ENCODE measurements around the gene ZNF646. TPM values are rescaled to one million over a fixed set of nuclear protein-coding genes. Genes with fewer than 3 reads are reported as not detected.

The ZNF646 gene
- total and polyA plus RNA-seq, 2 experiments from 2014 or later, result 7.1 to 32.6 TPM

DNA sequence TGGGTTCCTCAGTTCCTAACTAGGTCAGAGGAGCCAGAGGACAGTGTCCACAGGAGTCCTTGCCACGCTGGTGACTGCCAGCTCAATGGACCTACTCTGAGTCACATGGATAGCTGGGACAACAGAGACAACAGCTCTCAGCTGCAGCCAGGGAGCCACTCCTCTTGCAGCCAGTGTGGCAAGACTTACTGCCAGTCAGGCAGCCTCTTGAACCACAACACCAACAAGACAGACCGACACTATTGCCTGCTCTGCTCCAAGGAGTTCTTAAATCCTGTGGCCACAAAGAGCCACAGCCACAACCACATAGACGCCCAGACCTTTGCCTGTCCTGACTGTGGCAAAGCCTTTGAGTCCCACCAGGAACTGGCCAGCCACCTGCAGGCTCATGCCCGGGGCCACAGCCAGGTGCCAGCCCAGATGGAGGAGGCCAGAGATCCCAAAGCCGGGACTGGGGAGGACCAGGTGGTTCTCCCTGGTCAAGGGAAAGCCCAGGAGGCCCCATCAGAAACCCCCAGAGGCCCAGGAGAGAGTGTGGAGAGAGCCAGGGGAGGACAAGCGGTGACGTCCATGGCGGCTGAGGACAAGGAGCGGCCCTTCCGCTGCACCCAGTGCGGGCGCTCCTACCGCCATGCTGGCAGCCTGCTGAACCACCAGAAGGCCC is 6.7 kb downstream of the ZNF646 start:
- H3K4me3 ChIP-seq, result no peak overlapping the region
- no peak for DNase-seq (ENCODE audit: low read depth in 1 of 2, low spot score in 1 of 2)
- no peaks in the 10 kb centered on the region for H3K9me3 ChIP-seq (ENCODE audit: low read depth)
- H3K27ac ChIP-seq, result no peak overlapping the region
- H3K27me3 ChIP-seq, result no peaks in the 10 kb centered on the region
- H3K4me1 ChIP-seq (ENCODE audit: low read depth), result no peaks in the 10 kb centered on the region
- TF ChIP-seq, protein P1, sequence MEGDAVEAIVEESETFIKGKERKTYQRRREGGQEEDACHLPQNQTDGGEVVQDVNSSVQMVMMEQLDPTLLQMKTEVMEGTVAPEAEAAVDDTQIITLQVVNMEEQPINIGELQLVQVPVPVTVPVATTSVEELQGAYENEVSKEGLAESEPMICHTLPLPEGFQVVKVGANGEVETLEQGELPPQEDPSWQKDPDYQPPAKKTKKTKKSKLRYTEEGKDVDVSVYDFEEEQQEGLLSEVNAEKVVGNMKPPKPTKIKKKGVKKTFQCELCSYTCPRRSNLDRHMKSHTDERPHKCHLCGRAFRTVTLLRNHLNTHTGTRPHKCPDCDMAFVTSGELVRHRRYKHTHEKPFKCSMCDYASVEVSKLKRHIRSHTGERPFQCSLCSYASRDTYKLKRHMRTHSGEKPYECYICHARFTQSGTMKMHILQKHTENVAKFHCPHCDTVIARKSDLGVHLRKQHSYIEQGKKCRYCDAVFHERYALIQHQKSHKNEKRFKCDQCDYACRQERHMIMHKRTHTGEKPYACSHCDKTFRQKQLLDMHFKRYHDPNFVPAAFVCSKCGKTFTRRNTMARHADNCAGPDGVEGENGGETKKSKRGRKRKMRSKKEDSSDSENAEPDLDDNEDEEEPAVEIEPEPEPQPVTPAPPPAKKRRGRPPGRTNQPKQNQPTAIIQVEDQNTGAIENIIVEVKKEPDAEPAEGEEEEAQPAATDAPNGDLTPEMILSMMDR (IDR thresholded peaks at IDR 0.05; ENCODE audit: low read depth, low read length), result no peak
- peaks cover 25% of the 10 kb centered on the region for H3K36me3 ChIP-seq

DNA sequence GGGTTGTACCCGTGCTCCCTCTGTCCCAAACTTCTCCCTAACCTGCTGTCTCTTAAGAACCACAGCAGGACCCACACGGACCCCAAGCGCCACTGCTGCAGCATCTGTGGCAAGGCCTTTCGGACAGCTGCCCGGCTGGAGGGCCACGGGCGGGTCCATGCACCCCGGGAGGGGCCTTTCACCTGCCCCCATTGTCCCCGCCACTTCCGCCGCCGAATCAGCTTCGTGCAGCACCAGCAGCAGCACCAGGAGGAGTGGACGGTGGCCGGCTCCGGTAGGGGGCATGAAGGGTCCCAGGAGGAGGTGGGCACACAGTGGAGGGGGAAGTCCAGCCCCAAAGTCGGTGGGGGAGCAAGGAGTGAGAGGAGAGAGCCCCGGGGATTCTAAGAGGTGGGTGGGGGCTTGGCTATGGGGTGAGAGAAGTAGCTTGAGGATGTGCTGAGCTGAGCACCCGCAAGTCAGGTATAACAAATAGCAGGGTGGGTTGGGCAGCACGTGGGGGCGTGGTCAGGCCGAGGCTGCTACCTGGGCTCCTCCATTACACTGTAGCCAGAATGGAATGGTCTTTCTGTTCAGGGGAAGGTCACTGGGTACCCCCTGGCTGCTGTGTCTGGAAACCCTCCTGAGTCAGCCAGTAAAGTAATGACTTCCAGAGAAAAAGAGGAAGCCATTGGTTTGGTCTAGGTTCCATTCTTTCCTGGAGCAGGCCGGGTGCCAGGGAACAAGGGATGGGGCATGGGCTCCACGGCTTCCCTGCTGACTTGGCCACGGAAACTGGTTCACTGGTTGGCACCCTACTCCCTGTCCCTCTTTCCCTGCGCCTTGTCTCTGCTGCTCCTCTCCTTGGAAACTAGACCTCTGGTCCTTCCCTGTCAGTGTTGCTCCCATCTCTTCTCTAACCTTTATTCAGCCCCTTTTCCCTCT is 7.5 kb downstream of the ZNF646 start:
- H3K36me3 ChIP-seq, result peaks cover 25% of the 10 kb centered on the region
- TF ChIP-seq, protein P1 (IDR thresholded peaks at IDR 0.05; ENCODE audit: low read depth, low read length), result no peak
- no peaks in the 10 kb centered on the region for H3K4me1 ChIP-seq (ENCODE audit: low read depth)
- H3K4me3 ChIP-seq, result no peak overlapping the region
- no peaks in the 10 kb centered on the region for H3K9me3 ChIP-seq (ENCODE audit: low read depth)
- H3K27ac ChIP-seq, result no peak overlapping the region
- H3K27me3 ChIP-seq, result no peaks in the 10 kb centered on the region
- DNase-seq (ENCODE audit: low read depth in 1 of 2, low spot score in 1 of 2), result no peak

DNA sequence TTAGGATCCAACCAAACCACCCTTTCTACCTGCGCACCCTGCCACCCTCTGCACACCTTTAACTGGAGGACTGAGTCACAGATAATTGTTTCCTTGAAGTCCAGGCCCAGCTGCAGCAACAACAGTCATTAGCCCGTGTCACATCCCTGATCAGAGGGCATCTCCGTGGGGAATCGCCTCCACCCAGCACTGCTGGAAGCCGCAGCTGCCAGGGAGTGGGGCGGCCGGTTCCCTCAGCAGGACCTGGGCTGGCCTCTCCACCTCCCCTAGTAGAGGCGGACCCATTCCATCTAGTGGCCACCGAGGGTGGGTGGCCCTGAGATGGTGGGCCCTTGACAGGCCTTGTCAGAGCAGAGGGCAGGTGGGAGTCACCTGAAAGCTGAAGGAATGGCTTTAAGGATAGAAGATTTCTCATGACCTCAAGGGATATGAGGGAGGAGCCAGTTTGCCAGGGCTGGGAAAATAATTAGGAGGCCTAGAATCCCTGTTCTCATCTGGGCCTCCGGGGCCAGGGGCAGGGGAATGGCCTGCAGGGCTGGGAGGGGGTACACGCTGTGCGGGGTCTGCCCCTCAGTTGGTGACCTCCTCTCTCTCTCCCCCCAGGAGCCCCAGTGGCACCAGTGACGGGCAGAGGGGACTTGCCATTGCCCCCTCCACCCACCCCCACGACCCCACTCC is 8.3 kb downstream of the ZNF646 start:
- peaks cover 21% of the 10 kb centered on the region for H3K36me3 ChIP-seq
- H3K9me3 ChIP-seq (ENCODE audit: low read depth), result no peaks in the 10 kb centered on the region
- TF ChIP-seq, protein P1 (IDR thresholded peaks at IDR 0.05; ENCODE audit: low read depth, low read length), result no peak
- DNase-seq (ENCODE audit: low read depth in 1 of 2, low spot score in 1 of 2), result no peak
- no peaks in the 10 kb centered on the region for H3K27me3 ChIP-seq
- H3K4me3 ChIP-seq, result no peak overlapping the region
- no peak overlapping the region for H3K27ac ChIP-seq
- no peaks in the 10 kb centered on the region for H3K4me1 ChIP-seq (ENCODE audit: low read depth)

DNA sequence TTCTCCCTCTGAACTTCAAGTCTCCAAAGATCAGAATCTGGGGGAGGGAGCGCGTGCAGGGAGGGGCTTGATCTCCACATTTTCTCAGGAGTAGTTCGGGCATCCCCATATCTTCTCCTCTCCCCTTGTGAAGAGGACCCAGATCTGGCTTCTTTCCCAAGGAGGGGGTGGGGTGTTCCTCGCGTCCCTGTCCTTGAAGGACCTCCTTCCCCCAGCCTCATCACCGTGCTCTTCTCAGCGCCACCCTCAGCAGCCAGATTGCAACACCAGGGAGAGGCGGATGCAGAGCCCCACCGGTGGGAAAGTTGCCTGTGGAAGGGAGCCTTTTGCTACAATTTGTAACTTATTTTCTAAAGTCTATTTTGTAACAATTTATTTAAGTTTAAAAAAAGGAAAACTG is 8.9 kb downstream of the ZNF646 start:
- Histone ChIP-seq H3K36me3 (peaks cover 15% of the 10 kb centered on the region), H3K27me3 (no peaks in the 10 kb centered on the region), H3K4me3 (no peak overlapping the region), H3K27ac (no peak overlapping the region), H3K9me3 (ENCODE audit: low read depth) (no peaks in the 10 kb centered on the region), H3K4me1 (ENCODE audit: low read depth) (no peaks in the 10 kb centered on the region)
- TF ChIP-seq, protein P1 (IDR thresholded peaks at IDR 0.05; ENCODE audit: low read depth, low read length), result no peak
- DNase-seq (ENCODE audit: low read depth in 1 of 2, low spot score in 1 of 2), result no peak

DNA sequence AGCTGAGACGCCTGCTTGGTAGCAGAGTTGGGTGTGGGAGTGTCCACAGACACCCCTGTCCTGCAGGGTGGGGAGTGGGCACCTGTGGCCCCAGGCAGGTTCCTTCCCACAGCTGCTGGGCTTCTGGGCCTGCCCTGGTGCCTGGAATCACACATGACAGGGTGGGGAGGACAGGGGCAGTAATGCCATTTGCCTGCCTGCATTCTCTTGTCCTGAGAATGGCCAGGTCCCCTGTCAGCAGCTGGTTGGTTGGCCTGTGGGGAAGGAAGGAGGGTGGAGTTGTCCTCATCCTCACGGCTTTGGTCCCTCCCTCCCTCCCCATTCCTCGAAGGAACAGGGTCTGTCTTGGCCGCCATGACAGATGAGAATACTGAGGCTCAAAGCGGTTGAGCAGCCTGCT is 9.3 kb downstream of the ZNF646 start:
- no peak for DNase-seq (ENCODE audit: low read depth in 1 of 2, low spot score in 1 of 2)

More for the DNA sequence above, 9.3 kb downstream of the ZNF646 start:
- H3K36me3 ChIP-seq, result peaks cover 13% of the 10 kb centered on the region
- no peaks in the 10 kb centered on the region for H3K4me1 ChIP-seq (ENCODE audit: low read depth)
- no peak overlapping the region for H3K27ac ChIP-seq
- H3K9me3 ChIP-seq (ENCODE audit: low read depth), result no peaks in the 10 kb centered on the region
- no peaks in the 10 kb centered on the region for H3K27me3 ChIP-seq
- H3K4me3 ChIP-seq, result no peak overlapping the region
- TF ChIP-seq, protein P1 (IDR thresholded peaks at IDR 0.05; ENCODE audit: low read depth, low read length), result no peak
